ENCODE results near the gene ANKS6. TPM values are rescaled to one million over a fixed set of nuclear protein-coding genes. Genes with fewer than 3 reads are reported as not detected.

Gene ANKS6
- total and polyA plus RNA-seq, 4 donors = 16.7 to 35.5 (median 25.0) TPM

- no peak for TF ChIP-seq CTCF (IDR thresholded peaks at IDR 0.05; ENCODE audit: control extremely low read depth, extremely low read depth)
- H3K9me3 ChIP-seq (ENCODE audit: control insufficient read depth in 4 of 4, insufficient read depth in 3 of 4, low read length in 3 of 4) = peaks cover 0 to 4% (median 0%) of the 10 kb centered on the region in 4 donors
- H3K27me3 ChIP-seq (ENCODE audit: control insufficient read depth in 3 of 3, insufficient read depth in 3 of 3, low read length in 2 of 3) = no peaks in the 10 kb centered on the region
- peaks cover 6 to 51% (median 44%) of the 10 kb centered on the region in 4 donors for H3K36me3 ChIP-seq (ENCODE audit: control insufficient read depth in 4 of 4, insufficient read depth in 4 of 4, low read length in 4 of 4)
- 97 to 100% methylated on average over 9 of the region's 9 CpGs for WGBS, 2 donors
- ATAC-seq (ENCODE audit: insufficient read depth, low FRiP score) = no peak
- no peak for DNase-seq
- H3K4me1 ChIP-seq (ENCODE audit: control insufficient read depth in 5 of 5, insufficient read depth in 5 of 5, low read length in 5 of 5) = no peaks in the 10 kb centered on the region
- no peak overlapping the region for H3K27ac ChIP-seq (ENCODE audit: low read depth in 1 of 2, low read length in 1 of 2)
- no peak overlapping the region for H3K9ac ChIP-seq (ENCODE audit: insufficient read depth in 1 of 2, low read length in 2 of 2)
- H3K4me3 ChIP-seq = no peak overlapping the region
Measured at GRCh38 chr9:98768344-98768743, 28.0 kb downstream of the ANKS6 start.

- Histone ChIP-seq H3K9ac (ENCODE audit: insufficient read depth in 1 of 2, low read length in 2 of 2) (no peak overlapping the region), H3K4me3 (no peak overlapping the region), H3K36me3 (ENCODE audit: control insufficient read depth in 4 of 4, insufficient read depth in 4 of 4, low read length in 4 of 4) (peaks cover 5 to 49% (median 40%) of the 10 kb centered on the region in 4 donors), H3K27ac (ENCODE audit: low read depth in 1 of 2, low read length in 1 of 2) (no peak overlapping the region), H3K9me3 (ENCODE audit: control insufficient read depth in 4 of 4, insufficient read depth in 3 of 4, low read length in 3 of 4) (peaks cover 0 to 4% (median 0%) of the 10 kb centered on the region in 4 donors), H3K27me3 (ENCODE audit: control insufficient read depth in 3 of 3, insufficient read depth in 3 of 3, low read length in 2 of 3) (no peaks in the 10 kb centered on the region), H3K4me1 (ENCODE audit: control insufficient read depth in 5 of 5, insufficient read depth in 5 of 5, low read length in 5 of 5) (no peaks in the 10 kb centered on the region)
- ATAC-seq (ENCODE audit: insufficient read depth, low FRiP score) (no peak), DNase-seq (no peak)
- 97% methylated on average over 7 of the region's 7 CpGs for WGBS, 2 donors
- no peak for TF ChIP-seq CTCF (IDR thresholded peaks at IDR 0.05; ENCODE audit: control extremely low read depth, extremely low read depth)
Measured at GRCh38 chr9:98767915-98768314, 28.4 kb downstream of the ANKS6 start.

- ATAC-seq (ENCODE audit: insufficient read depth, low FRiP score) = no peak
- H3K9ac ChIP-seq (ENCODE audit: insufficient read depth in 1 of 2, low read length in 2 of 2) = no peak overlapping the region
- no peaks in the 10 kb centered on the region for H3K4me1 ChIP-seq (ENCODE audit: control insufficient read depth in 5 of 5, insufficient read depth in 5 of 5, low read length in 5 of 5)
- no peak for DNase-seq
- peaks cover 0 to 45% (median 36%) of the 10 kb centered on the region in 4 donors for H3K36me3 ChIP-seq (ENCODE audit: control insufficient read depth in 4 of 4, insufficient read depth in 4 of 4, low read length in 4 of 4)
- no peak for TF ChIP-seq CTCF (IDR thresholded peaks at IDR 0.05; ENCODE audit: control extremely low read depth, extremely low read depth)
- no peaks in the 10 kb centered on the region for H3K27me3 ChIP-seq (ENCODE audit: control insufficient read depth in 3 of 3, insufficient read depth in 3 of 3, low read length in 2 of 3)
- H3K9me3 ChIP-seq (ENCODE audit: control insufficient read depth in 4 of 4, insufficient read depth in 3 of 4, low read length in 3 of 4) = peaks cover 0 to 4% (median 0%) of the 10 kb centered on the region in 4 donors
- no peak overlapping the region for H3K4me3 ChIP-seq
- WGBS, 2 donors = 88 to 94% methylated on average over 3 of the region's 3 CpGs
- H3K27ac ChIP-seq (ENCODE audit: low read depth in 1 of 2, low read length in 1 of 2) = no peak overlapping the region
Measured at GRCh38 chr9:98767196-98767595, 29.2 kb downstream of the ANKS6 start.

- Histone ChIP-seq H3K27ac (ENCODE audit: low read depth in 1 of 2, low read length in 1 of 2) (no peak overlapping the region), H3K4me3 (no peak overlapping the region), H3K36me3 (ENCODE audit: control insufficient read depth in 4 of 4, insufficient read depth in 4 of 4, low read length in 4 of 4) (peaks cover 0 to 39% (median 33%) of the 10 kb centered on the region in 4 donors), H3K9ac (ENCODE audit: insufficient read depth in 1 of 2, low read length in 2 of 2) (no peak overlapping the region), H3K27me3 (ENCODE audit: control insufficient read depth in 3 of 3, insufficient read depth in 3 of 3, low read length in 2 of 3) (no peaks in the 10 kb centered on the region), H3K4me1 (ENCODE audit: control insufficient read depth in 5 of 5, insufficient read depth in 5 of 5, low read length in 5 of 5) (no peaks in the 10 kb centered on the region), H3K9me3 (ENCODE audit: control insufficient read depth in 4 of 4, insufficient read depth in 3 of 4, low read length in 3 of 4) (peaks cover 0 to 4% (median 0%) of the 10 kb centered on the region in 4 donors)
- no peak for TF ChIP-seq CTCF (IDR thresholded peaks at IDR 0.05; ENCODE audit: control extremely low read depth, extremely low read depth)
- DNase-seq (peak in 2 of 3 donors; percentile 0 to 19), ATAC-seq (ENCODE audit: insufficient read depth, low FRiP score) (no peak)
- WGBS, 2 donors = 82 to 87% methylated on average over 2 of the region's 2 CpGs
Measured at GRCh38 chr9:98766586-98766985, 29.8 kb downstream of the ANKS6 start.

Measured in lung (tissue), 12 donors.